HG03565 (cell line): Measurements from ENCODE around the gene OXGR1.

Experiments used
- ATAC-seq: cut with Tn5 transposase; IDR thresholded peaks from one replicate; pipeline ENCODE4 v1.9.1; 2021; ENCODE audit warnings: mild to moderate bottlenecking, moderate library complexity; ENCODE audit not compliant: unreplicated experiment

The OXGR1 gene

GRCh38 chr13:96966415-96967102 is 27.7 kb downstream of the OXGR1 start:
- ATAC-seq = no peak

DNA sequence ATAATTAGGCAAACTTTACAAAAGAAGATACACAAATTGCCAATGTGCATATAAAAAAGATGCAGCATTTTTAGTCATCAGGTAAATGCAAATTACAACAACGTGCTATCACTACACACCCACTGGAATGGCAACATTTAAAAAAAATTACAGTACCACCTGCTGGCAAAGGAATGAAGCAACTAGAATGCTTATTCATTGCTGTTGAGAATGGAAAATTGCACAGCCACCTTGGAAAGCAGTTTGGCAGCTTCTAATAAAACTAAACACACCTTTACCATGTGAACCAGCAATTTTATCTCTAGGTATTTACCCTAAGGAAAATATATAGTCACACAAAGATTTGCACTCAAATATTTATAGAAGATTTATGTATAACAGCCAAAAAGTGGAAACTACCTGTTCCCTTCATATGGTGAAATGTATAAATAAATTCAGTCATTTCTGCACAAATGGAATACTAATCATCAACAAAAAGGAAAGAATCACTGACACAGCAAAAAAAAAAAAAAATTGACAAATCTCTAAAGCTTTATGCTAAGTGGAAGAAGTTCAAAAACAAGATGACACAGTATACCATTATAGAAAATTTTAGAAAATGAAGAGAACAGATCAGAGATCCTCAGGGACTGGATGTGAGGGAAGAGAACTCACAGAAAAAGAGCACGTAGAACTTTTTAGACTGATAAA is 30.3 kb downstream of the OXGR1 start:
- no peak for ATAC-seq

DNA sequence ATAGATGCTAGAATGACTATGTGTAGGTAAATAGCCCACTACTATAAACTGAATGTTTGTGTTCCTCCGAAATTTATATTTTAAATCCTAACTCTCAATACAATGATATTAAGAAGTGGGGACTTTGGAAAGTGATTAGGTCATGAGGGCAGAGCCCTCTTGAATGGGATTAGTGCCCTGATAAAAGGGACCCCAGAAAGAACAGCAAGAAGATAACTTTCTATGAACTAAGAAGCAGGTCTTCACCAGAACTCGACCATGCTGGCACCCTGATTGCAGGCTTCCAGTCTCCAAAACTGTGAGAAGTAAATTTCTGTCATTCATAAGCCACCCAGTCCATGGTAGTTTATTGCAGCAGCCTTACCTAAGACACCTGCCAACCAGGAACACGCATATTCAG is 33.9 kb downstream of the OXGR1 start:
- ATAC-seq = no peak

GRCh38 chr13:96958286-96958891 is 35.9 kb downstream of the OXGR1 start:
- ATAC-seq = no peak

GRCh38 chr13:96952595-96952994 is 41.7 kb downstream of the OXGR1 start:
- no peak for ATAC-seq

DNA sequence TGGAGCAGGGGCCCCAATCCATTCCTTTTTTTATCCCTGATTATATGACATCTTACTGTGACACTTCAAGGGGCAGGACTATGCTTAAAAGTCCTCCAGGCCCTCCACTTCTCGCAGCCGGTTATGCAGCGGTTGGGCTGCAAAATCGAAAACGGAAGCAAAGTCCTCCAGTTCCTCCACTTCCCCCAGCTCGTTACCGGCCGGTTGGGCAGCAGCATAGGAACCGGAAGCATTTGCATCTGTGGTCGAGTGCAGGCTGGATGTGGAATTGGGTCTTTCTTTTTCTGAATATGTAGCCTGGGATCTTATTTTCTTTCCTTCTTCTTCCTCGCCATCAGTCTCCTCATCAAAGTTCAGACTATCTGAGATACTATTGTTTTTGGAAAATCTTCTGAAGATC is 46.1 kb downstream of the OXGR1 start:
- no peak for ATAC-seq

- ATAC-seq = no peak
Measured at GRCh38 chr13:96947343-96947910, 46.8 kb downstream of the OXGR1 start.

- no peak for ATAC-seq
Measured at GRCh38 chr13:96946709-96947311, 47.5 kb downstream of the OXGR1 start.

GRCh38 chr13:96940961-96941360 is 53.3 kb downstream of the OXGR1 start:
- ATAC-seq = no peak

DNA sequence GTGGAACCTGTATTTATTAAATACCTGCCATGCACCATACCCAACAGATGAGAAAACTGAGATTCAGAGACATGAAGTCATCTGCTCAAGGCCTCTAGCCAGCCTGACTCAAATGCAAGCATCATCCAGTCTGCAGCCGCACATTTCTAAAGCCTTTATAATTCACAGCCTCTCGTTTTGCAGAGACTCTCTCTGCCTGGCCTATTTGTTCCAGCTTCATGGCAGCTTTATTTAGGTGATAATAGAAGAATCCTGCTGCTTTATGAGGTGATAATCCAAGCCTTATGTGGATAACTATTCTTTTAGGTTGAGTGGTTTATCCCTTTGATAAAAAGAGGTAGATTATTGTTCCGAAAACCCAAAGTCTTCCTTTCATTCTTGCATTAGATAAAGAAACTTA is 58.4 kb downstream of the OXGR1 start:
- ATAC-seq = no peak
